Amniotic stem cell (primary cell): ENCODE data around the gene CCDC88C.
"Not testable (repeated sequence)": the region's sequence is repeated elsewhere in the genome, so short reads cannot be mapped to it uniquely, and the experiment has no call there.

Experiments used
- DNase-seq: peaks from one replicate; lab custom pipeline; 2025; lab: John Stamatoyannopoulos, UW

CCDC88C gene

GRCh38 chr14:91246051-91246852, 171.4 kb downstream of the CCDC88C start:
- DNase-seq, result no peak

- DNase-seq, result not testable (repeated sequence)
Observed at GRCh38 chr14:91245616-91246015, 172.0 kb downstream of the CCDC88C start.

GRCh38 chr14:91245029-91245428, 172.6 kb downstream of the CCDC88C start:
- DNase-seq, result no peak

- no peak for DNase-seq
Observed at GRCh38 chr14:91244501-91244901, 173.1 kb downstream of the CCDC88C start, which contains the start of gene GPR68. Gene GPR68, minus strand, starts transcription at chr14:91244704. Its CDS starts 9,654 bp downstream, at chr14:91235050.

GRCh38 chr14:91243074-91243471, 174.5 kb downstream of the CCDC88C start:
- DNase-seq, result no peak

GRCh38 chr14:91242635-91243034, 175.0 kb downstream of the CCDC88C start:
- DNase-seq, result no peak

GRCh38 chr14:91241863-91242262, 175.8 kb downstream of the CCDC88C start:
- DNase-seq, result no peak

- no peak for DNase-seq
Observed at GRCh38 chr14:91238661-91239060, 179.0 kb downstream of the CCDC88C start.

- no peak for DNase-seq
Observed at GRCh38 chr14:91238085-91238484, 179.5 kb downstream of the CCDC88C start.

GRCh38 chr14:91237219-91237618, 180.4 kb downstream of the CCDC88C start:
- no peak for DNase-seq

GRCh38 chr14:91235841-91236240, 181.8 kb downstream of the CCDC88C start:
- DNase-seq, result no peak

- no peak for DNase-seq
Observed at GRCh38 chr14:91234791-91235114, 182.9 kb downstream of the CCDC88C start.

GRCh38 chr14:91233936-91234790, 183.5 kb downstream of the CCDC88C start:
- no peak for DNase-seq

- DNase-seq, result no peak
Observed at GRCh38 chr14:91232603-91233002, 185.0 kb downstream of the CCDC88C start.

- no peak for DNase-seq
Observed at GRCh38 chr14:91232052-91232451, 185.6 kb downstream of the CCDC88C start.

GRCh38 chr14:91231446-91231845, 186.2 kb downstream of the CCDC88C start:
- DNase-seq, result no peak

GRCh38 chr14:91230397-91231035, 187.1 kb downstream of the CCDC88C start:
- no peak for DNase-seq

GRCh38 chr14:91229743-91230200, 187.8 kb downstream of the CCDC88C start:
- no peak for DNase-seq

GRCh38 chr14:91229005-91229382, 188.6 kb downstream of the CCDC88C start:
- DNase-seq, result no peak

GRCh38 chr14:91228112-91229004, 189.3 kb downstream of the CCDC88C start:
- DNase-seq, result peak; percentile 25

- DNase-seq, result no peak
Observed at GRCh38 chr14:91227183-91227628, 190.4 kb downstream of the CCDC88C start.
